ENCODE measurements around the gene ELANE.
"Not testable (repeated sequence)": the region's sequence is repeated elsewhere in the genome, so short reads cannot be mapped to it uniquely, and the experiment has no call there.

The ELANE gene

GRCh38 chr19:873084-873483 lies 21.0 kb downstream of the ELANE start:
- peak; percentile 33 for DNase-seq (ENCODE audit: low read depth)
- H3K4me3 ChIP-seq (ENCODE audit: low read depth, low read length): no peak overlapping the region
- no peak for TF ChIP-seq CTCF (IDR thresholded peaks at IDR 0.05; ENCODE audit: control insufficient read depth, extremely low read depth, insufficient read depth)

GRCh38 chr19:873561-874041 lies 21.5 kb downstream of the ELANE start:
- TF ChIP-seq CTCF (IDR thresholded peaks at IDR 0.05; ENCODE audit: control insufficient read depth, extremely low read depth, insufficient read depth): no peak
- DNase-seq (ENCODE audit: low read depth): no peak
- no peak overlapping the region for H3K4me3 ChIP-seq (ENCODE audit: low read depth, low read length)

DNA sequence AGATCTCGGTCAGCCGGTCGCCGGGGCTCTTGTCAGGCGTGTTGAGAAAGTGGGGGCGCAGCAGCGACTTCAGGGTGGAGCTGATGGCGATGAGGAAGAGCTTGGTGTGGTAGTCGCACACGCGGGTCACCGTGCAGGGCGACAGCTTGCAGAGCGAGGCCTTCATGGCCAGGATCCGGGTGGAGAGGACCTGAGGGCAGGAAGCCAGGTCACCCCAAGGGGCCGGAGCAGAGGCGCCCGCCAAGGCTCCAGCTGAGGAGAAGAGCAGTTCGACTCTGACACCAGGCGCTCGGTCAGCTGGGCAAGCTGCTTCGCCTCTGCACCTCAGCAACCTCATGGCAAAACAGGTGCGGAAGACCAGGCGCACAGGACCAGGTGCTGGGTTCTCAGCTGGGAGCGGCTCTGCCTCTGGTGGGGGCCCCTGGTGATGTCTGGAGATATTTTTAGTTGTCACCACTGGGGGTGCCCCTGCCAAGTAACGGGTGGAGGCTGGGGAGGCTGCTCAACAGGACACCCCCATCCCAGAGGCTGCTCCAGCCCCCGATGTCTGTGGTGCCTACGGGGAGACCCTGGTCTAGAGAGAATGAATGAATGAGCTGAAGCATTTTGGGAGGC lies 23.3 kb downstream of the ELANE start:
- no peak overlapping the region for H3K4me3 ChIP-seq (ENCODE audit: low read depth, low read length)
- DNase-seq (ENCODE audit: low read depth): no peak

GRCh38 chr19:876089-876488 lies 24.0 kb downstream of the ELANE start:
- DNase-seq (ENCODE audit: low read depth): no peak
- TF ChIP-seq CTCF (IDR thresholded peaks at IDR 0.05; ENCODE audit: control insufficient read depth, extremely low read depth, insufficient read depth): no peak
- H3K4me3 ChIP-seq (ENCODE audit: low read depth, low read length): no peak overlapping the region

More for the DNA sequence above, 23.3 kb downstream of the ELANE start:
- TF ChIP-seq CTCF (IDR thresholded peaks at IDR 0.05; ENCODE audit: control insufficient read depth, extremely low read depth, insufficient read depth): no peak

- no peak for TF ChIP-seq CTCF (IDR thresholded peaks at IDR 0.05; ENCODE audit: control insufficient read depth, extremely low read depth, insufficient read depth)
- no peak overlapping the region for H3K4me3 ChIP-seq (ENCODE audit: low read depth, low read length)
- DNase-seq (ENCODE audit: low read depth): no peak
These were observed 24.7 kb downstream of the ELANE start for GRCh38 chr19:876780-877314.

- not testable (repeated sequence) for DNase-seq (ENCODE audit: low read depth); H3K4me3 ChIP-seq (ENCODE audit: low read depth, low read length)
These were observed 26.0 kb downstream of the ELANE start for GRCh38 chr19:877992-878660.

- not testable (repeated sequence) for H3K4me3 ChIP-seq (ENCODE audit: low read depth, low read length); DNase-seq (ENCODE audit: low read depth)
These were observed 26.9 kb downstream of the ELANE start for GRCh38 chr19:878751-879561.
